A673 (cell line): ENCODE results near the gene MAN1C1. TPM values are rescaled to one million over a fixed set of nuclear protein-coding genes. Genes with fewer than 3 reads are reported as not detected.
"Not testable (repeated sequence)": the region's sequence is repeated elsewhere in the genome, so short reads cannot be mapped to it uniquely, and the experiment has no call there.

ENCODE experiments used
- BruUV-seq: library from RNA; stranded (reverse); fragments of 400-500 nt; replicated peaks from 2 replicates; lab custom pipeline; 2021; lab: Mats Ljungman, UMichigan
- CTCF ChIA-PET: fragments of 300-600 bp; sonication (Branson Sonifier 250); formaldehyde crosslinking; loops from one replicate; lab custom pipeline; 2022; ENCODE audit warnings: antibody characterized with exemption; lab: Charles Lee
- POLR2A ChIA-PET: fragments of 300-600 bp; sonication (Branson Sonifier 250); formaldehyde crosslinking; loops from one replicate; lab custom pipeline; 2022; ENCODE audit warnings: antibody characterized with exemption; ENCODE audit not compliant: low non-redundant PET; lab: Charles Lee
- DNase-seq: peaks from one replicate; pipeline ENCODE4 v3.0.0-alpha.2; 2015; ENCODE audit warnings: low spot score
- H3K27ac ChIP-seq: fragments of 200-600 bp; sonication (generic); 2 replicates; pipeline ENCODE4 v1.5.1; 2016; ENCODE audit warnings: mixed run types, low read depth, mild to moderate bottlenecking, mixed read lengths, antibody characterized with exemption, low read length; ENCODE audit not compliant: poor library complexity, severe bottlenecking
- H3K27me3 ChIP-seq: fragments of 200-600 bp; sonication (generic); replicated peaks from 2 replicates; pipeline ENCODE4 v1.6.1; 2017; ENCODE audit warnings: mixed run types, low read depth, mild to moderate bottlenecking, mixed read lengths, antibody characterized with exemption, low read length; ENCODE audit not compliant: insufficient read depth, poor library complexity
- H3K36me3 ChIP-seq: fragments of 200-600 bp; sonication (generic); 2 replicates; pipeline ENCODE4 v1.6.1; 2016; ENCODE audit warnings: mixed run types, mild to moderate bottlenecking, mixed read lengths, antibody characterized with exemption, low read length; ENCODE audit not compliant: insufficient read depth, poor library complexity, severe bottlenecking
- H3K4me1 ChIP-seq: fragments of 200-600 bp; sonication (generic); 2 replicates; pipeline ENCODE4 v1.6.1; 2017; ENCODE audit warnings: mixed run types, mild to moderate bottlenecking, mixed read lengths, antibody characterized with exemption, low read length; ENCODE audit not compliant: insufficient read depth, poor library complexity, severe bottlenecking
- H3K4me3 ChIP-seq: fragments of 200-600 bp; sonication (generic); 2 replicates; pipeline ENCODE4 v1.5.1; 2016; ENCODE audit warnings: low read depth, mixed run types, mild to moderate bottlenecking, mixed read lengths, low read length; ENCODE audit not compliant: poor library complexity, severe bottlenecking
- H3K9me3 ChIP-seq: fragments of 200-600 bp; sonication (generic); 2 replicates; pipeline ENCODE4 v1.6.1; 2016; ENCODE audit warnings: mixed run types, low read depth, mild to moderate bottlenecking, mixed read lengths, antibody characterized with exemption, low read length; ENCODE audit not compliant: poor library complexity, severe bottlenecking
- CTCF ChIP-seq: fragments of 300-800, 200-600 bp; sonication (generic); conservative IDR thresholded peaks from 2 replicates; pipeline ENCODE4 v1.5.1; 2017; ENCODE audit warnings: low read depth, mild to moderate bottlenecking, antibody characterized with exemption, low read length, moderate library complexity, mixed read lengths
- EZH2 ChIP-seq: fragments of 200-600 bp; sonication (generic); IDR thresholded peaks from 2 replicates; pipeline ENCODE4 v1.6.1; 2017; ENCODE audit warnings: borderline replicate concordance, low read depth, mild to moderate bottlenecking, mixed read lengths, antibody characterized with exemption, low read length; ENCODE audit not compliant: poor library complexity, severe bottlenecking
- intact Hi-C: fragments of 100-400 bp; cut with micrococcal nuclease; formaldehyde crosslinking; loops from one replicate; pipeline ENCODE4 v1.10.0; 2022; ENCODE audit not compliant: unreplicated experiment
- total RNA-seq: library from RNA; stranded (reverse); gene quantifications from 2 replicates; pipeline ENCODE4 v1.2.3, GENCODE V29; 2021

MAN1C1 gene
- total RNA-seq, 1 experiment from 2014 or later, result 0.21 TPM

- CTCF ChIA-PET, result no interaction called here
- H3K27me3 ChIP-seq, result no peaks in the 10 kb centered on the region
- TF ChIP-seq EZH2, result no peak
- no peaks in the 10 kb centered on the region for H3K36me3 ChIP-seq
- H3K4me3 ChIP-seq, result no peak overlapping the region
- no TSS peak for BruUV-seq
- intact Hi-C loops, result no loop called here
- H3K4me1 ChIP-seq, result peaks cover 8% of the 10 kb centered on the region
- DNase-seq, result no peak
- no peaks in the 10 kb centered on the region for H3K9me3 ChIP-seq
- H3K27ac ChIP-seq, result no peak overlapping the region
- POLR2A ChIA-PET, result no interaction called here
Observed at GRCh38 chr1:25731148-25731547, 114.6 kb downstream of the MAN1C1 start.

- Histone ChIP-seq H3K4me3 (no peak overlapping the region), H3K9me3 (no peaks in the 10 kb centered on the region), H3K27me3 (no peaks in the 10 kb centered on the region), H3K4me1 (peaks cover 8% of the 10 kb centered on the region), H3K36me3 (no peaks in the 10 kb centered on the region), H3K27ac (no peak overlapping the region)
- ChIA-PET POLR2A (no interaction called here), CTCF (no interaction called here)
- intact Hi-C loops, result no loop called here
- no peak for DNase-seq
- TF ChIP-seq CTCF (no peak), EZH2 (no peak)
- BruUV-seq, result no TSS peak
Observed at GRCh38 chr1:25731626-25732370, 115.2 kb downstream of the MAN1C1 start.

GRCh38 chr1:25732821-25733220 lies 116.2 kb downstream of the MAN1C1 start:
- Histone ChIP-seq H3K4me3 (no peak overlapping the region), H3K4me1 (peaks cover 8% of the 10 kb centered on the region), H3K36me3 (no peaks in the 10 kb centered on the region), H3K27ac (no peak overlapping the region), H3K9me3 (no peaks in the 10 kb centered on the region), H3K27me3 (no peaks in the 10 kb centered on the region)
- ChIA-PET CTCF (no interaction called here), POLR2A (no interaction called here)
- no TSS peak for BruUV-seq
- TF ChIP-seq CTCF (no peak), EZH2 (no peak)
- intact Hi-C loops, result no loop called here
- no peak for DNase-seq

GRCh38 chr1:25733271-25733670 lies 116.7 kb downstream of the MAN1C1 start:
- no peak for TF ChIP-seq EZH2
- TF ChIP-seq CTCF, result no peak
- POLR2A ChIA-PET, result no interaction called here
- intact Hi-C loops, result no loop called here

GRCh38 chr1:25734991-25735390 lies 118.4 kb downstream of the MAN1C1 start:
- H3K9me3 ChIP-seq, H3K4me3 ChIP-seq, DNase-seq, H3K27ac ChIP-seq, H3K4me1 ChIP-seq, POLR2A ChIA-PET, H3K27me3 ChIP-seq, BruUV-seq, intact Hi-C loops, CTCF ChIA-PET, H3K36me3 ChIP-seq: not testable (repeated sequence)

More at GRCh38 chr1:25733271-25733670, 116.7 kb downstream of the MAN1C1 start:
- H3K27me3 ChIP-seq, result no peaks in the 10 kb centered on the region
- no TSS peak for BruUV-seq
- H3K4me1 ChIP-seq, result peaks cover 8% of the 10 kb centered on the region
- CTCF ChIA-PET, result no interaction called here
- no peaks in the 10 kb centered on the region for H3K36me3 ChIP-seq
- no peak for DNase-seq
- no peak overlapping the region for H3K4me3 ChIP-seq
- H3K9me3 ChIP-seq, result no peaks in the 10 kb centered on the region
- no peak overlapping the region for H3K27ac ChIP-seq
